HG02973 (cell line): ENCODE data around the gene ERC2.

Experiments
- ATAC-seq: cut with Tn5 transposase; IDR thresholded peaks from one replicate; pipeline ENCODE4 v1.9.1; 2021; ENCODE audit warnings: moderate library complexity; ENCODE audit not compliant: unreplicated experiment

The ERC2 gene

GRCh38 chr3:55471084-55471483, 997.2 kb downstream of the ERC2 start:
- ATAC-seq: no peak

- no peak for ATAC-seq
Measured at GRCh38 chr3:55469957-55470526, 998.2 kb downstream of the ERC2 start.

- no peak for ATAC-seq
Measured at GRCh38 chr3:55468251-55468650, 1000.0 kb downstream of the ERC2 start.

GRCh38 chr3:55467099-55467498, 1001.2 kb downstream of the ERC2 start:
- ATAC-seq: no peak

GRCh38 chr3:55466526-55466925, 1001.7 kb downstream of the ERC2 start:
- no peak for ATAC-seq

- ATAC-seq: no peak
Measured at GRCh38 chr3:55461896-55462295, 1006.4 kb downstream of the ERC2 start.

GRCh38 chr3:55459838-55460237, 1008.4 kb downstream of the ERC2 start:
- ATAC-seq: no peak
